Measurements from ENCODE around the gene GRM7.

The GRM7 gene

GRCh38 chr3:7357101-7357500 lies 496.2 kb downstream of the GRM7 start:
- Histone ChIP-seq H3K9me3 (ENCODE audit: control insufficient read depth, insufficient read depth, low read depth, low read length) (no peaks in the 10 kb centered on the region), H3K27me3 (ENCODE audit: control insufficient read depth, insufficient read depth, low read length) (no peaks in the 10 kb centered on the region), H3K4me1 (ENCODE audit: control insufficient read depth, insufficient read depth, low read length) (no peaks in the 10 kb centered on the region)

GRCh38 chr3:7367968-7368367 lies 507.1 kb downstream of the GRM7 start:
- Histone ChIP-seq H3K27me3 (ENCODE audit: control insufficient read depth, insufficient read depth, low read length) (no peaks in the 10 kb centered on the region), H3K36me3 (ENCODE audit: control insufficient read depth, insufficient read depth, low read length) (no peaks in the 10 kb centered on the region), H3K27ac (ENCODE audit: low read depth, low read length) (no peak overlapping the region), H3K4me3 (ENCODE audit: low read depth, low read length) (no peak overlapping the region), H3K9me3 (ENCODE audit: control insufficient read depth, insufficient read depth, low read depth, low read length) (no peaks in the 10 kb centered on the region), H3K4me1 (ENCODE audit: control insufficient read depth, insufficient read depth, low read length) (no peaks in the 10 kb centered on the region), H3K9ac (ENCODE audit: low read length) (no peak overlapping the region)

More at GRCh38 chr3:7357101-7357500, 496.2 kb downstream of the GRM7 start:
- Histone ChIP-seq H3K4me3 (ENCODE audit: low read depth, low read length) (no peak overlapping the region), H3K9ac (ENCODE audit: low read length) (no peak overlapping the region), H3K36me3 (ENCODE audit: control insufficient read depth, insufficient read depth, low read length) (no peaks in the 10 kb centered on the region), H3K27ac (ENCODE audit: low read depth, low read length) (no peak overlapping the region)

- Histone ChIP-seq H3K9ac (ENCODE audit: low read length) (no peak overlapping the region), H3K4me3 (ENCODE audit: low read depth, low read length) (no peak overlapping the region), H3K4me1 (ENCODE audit: control insufficient read depth, insufficient read depth, low read length) (no peaks in the 10 kb centered on the region), H3K9me3 (ENCODE audit: control insufficient read depth, insufficient read depth, low read depth, low read length) (no peaks in the 10 kb centered on the region), H3K27me3 (ENCODE audit: control insufficient read depth, insufficient read depth, low read length) (no peaks in the 10 kb centered on the region), H3K36me3 (ENCODE audit: control insufficient read depth, insufficient read depth, low read length) (no peaks in the 10 kb centered on the region), H3K27ac (ENCODE audit: low read depth, low read length) (no peak overlapping the region)
Observed at GRCh38 chr3:7368597-7368996, 507.7 kb downstream of the GRM7 start.

GRCh38 chr3:7371693-7372572 lies 511.0 kb downstream of the GRM7 start:
- no peak overlapping the region for H3K9ac ChIP-seq (ENCODE audit: low read length)
- H3K36me3 ChIP-seq (ENCODE audit: control insufficient read depth, insufficient read depth, low read length), result no peaks in the 10 kb centered on the region
- no peaks in the 10 kb centered on the region for H3K4me1 ChIP-seq (ENCODE audit: control insufficient read depth, insufficient read depth, low read length)
- H3K27ac ChIP-seq (ENCODE audit: low read depth, low read length), result no peak overlapping the region
- no peak overlapping the region for H3K4me3 ChIP-seq (ENCODE audit: low read depth, low read length)
- no peaks in the 10 kb centered on the region for H3K9me3 ChIP-seq (ENCODE audit: control insufficient read depth, insufficient read depth, low read depth, low read length)
- H3K27me3 ChIP-seq (ENCODE audit: control insufficient read depth, insufficient read depth, low read length), result no peaks in the 10 kb centered on the region

DNA sequence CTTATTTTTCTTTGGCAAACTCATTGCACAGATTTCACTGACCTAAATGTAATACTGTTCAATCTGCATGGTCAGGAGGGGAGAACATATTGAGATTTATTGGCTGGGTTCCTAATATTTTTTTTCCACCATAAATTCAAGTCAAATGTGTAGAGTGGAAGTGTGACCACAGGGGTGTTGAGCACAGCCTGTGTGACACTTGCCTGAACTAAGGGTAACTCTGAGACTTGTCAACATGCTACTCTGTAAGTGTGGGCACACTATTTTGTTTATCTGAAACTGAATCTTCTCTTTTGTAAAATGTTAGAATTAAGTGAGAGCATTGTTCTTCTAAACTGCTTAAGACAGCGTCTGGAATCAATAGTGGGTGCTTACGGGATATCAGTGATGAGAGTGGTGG lies 516.2 kb downstream of the GRM7 start:
- Histone ChIP-seq H3K9me3 (ENCODE audit: control insufficient read depth, insufficient read depth, low read depth, low read length) (no peaks in the 10 kb centered on the region), H3K4me1 (ENCODE audit: control insufficient read depth, insufficient read depth, low read length) (no peaks in the 10 kb centered on the region), H3K9ac (ENCODE audit: low read length) (no peak overlapping the region), H3K27me3 (ENCODE audit: control insufficient read depth, insufficient read depth, low read length) (no peaks in the 10 kb centered on the region), H3K4me3 (ENCODE audit: low read depth, low read length) (no peak overlapping the region), H3K36me3 (ENCODE audit: control insufficient read depth, insufficient read depth, low read length) (no peaks in the 10 kb centered on the region), H3K27ac (ENCODE audit: low read depth, low read length) (no peak overlapping the region)

DNA sequence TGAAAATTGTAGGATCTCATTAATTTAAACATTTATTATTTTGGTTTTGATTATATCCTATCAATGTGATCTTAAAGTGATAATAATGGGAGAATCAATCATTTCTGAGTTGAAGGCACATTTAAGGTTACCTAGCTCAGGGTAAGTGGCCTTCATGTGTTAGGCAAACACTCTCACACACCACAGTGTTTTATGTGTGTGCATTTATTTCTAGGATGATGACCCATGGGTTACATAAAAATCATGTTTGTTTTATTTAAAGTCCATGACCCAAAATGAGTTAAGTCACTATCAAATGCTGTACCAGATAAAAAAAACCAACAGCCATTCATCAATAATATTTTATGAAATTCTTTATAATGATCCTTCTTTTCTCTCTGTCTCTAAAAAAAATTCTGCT lies 520.8 kb downstream of the GRM7 start:
- no peak overlapping the region for H3K9ac ChIP-seq (ENCODE audit: low read length)
- H3K4me1 ChIP-seq (ENCODE audit: control insufficient read depth, insufficient read depth, low read length), result no peaks in the 10 kb centered on the region
- no peaks in the 10 kb centered on the region for H3K27me3 ChIP-seq (ENCODE audit: control insufficient read depth, insufficient read depth, low read length)
- no peak overlapping the region for H3K27ac ChIP-seq (ENCODE audit: low read depth, low read length)
- no peaks in the 10 kb centered on the region for H3K36me3 ChIP-seq (ENCODE audit: control insufficient read depth, insufficient read depth, low read length)
- H3K9me3 ChIP-seq (ENCODE audit: control insufficient read depth, insufficient read depth, low read depth, low read length), result no peaks in the 10 kb centered on the region
- H3K4me3 ChIP-seq (ENCODE audit: low read depth, low read length), result no peak overlapping the region

- Histone ChIP-seq H3K4me3 (ENCODE audit: low read depth, low read length) (no peak overlapping the region), H3K9me3 (ENCODE audit: control insufficient read depth, insufficient read depth, low read depth, low read length) (no peaks in the 10 kb centered on the region), H3K27ac (ENCODE audit: low read depth, low read length) (no peak overlapping the region), H3K27me3 (ENCODE audit: control insufficient read depth, insufficient read depth, low read length) (no peaks in the 10 kb centered on the region), H3K36me3 (ENCODE audit: control insufficient read depth, insufficient read depth, low read length) (no peaks in the 10 kb centered on the region), H3K4me1 (ENCODE audit: control insufficient read depth, insufficient read depth, low read length) (no peaks in the 10 kb centered on the region), H3K9ac (ENCODE audit: low read length) (no peak overlapping the region)
Observed at GRCh38 chr3:7382293-7383010, 521.5 kb downstream of the GRM7 start.

GRCh38 chr3:7385635-7386034 lies 524.7 kb downstream of the GRM7 start:
- no peaks in the 10 kb centered on the region for H3K36me3 ChIP-seq (ENCODE audit: control insufficient read depth, insufficient read depth, low read length)
- H3K27ac ChIP-seq (ENCODE audit: low read depth, low read length), result no peak overlapping the region
- no peaks in the 10 kb centered on the region for H3K27me3 ChIP-seq (ENCODE audit: control insufficient read depth, insufficient read depth, low read length)
- H3K9me3 ChIP-seq (ENCODE audit: control insufficient read depth, insufficient read depth, low read depth, low read length), result no peaks in the 10 kb centered on the region
- H3K4me3 ChIP-seq (ENCODE audit: low read depth, low read length), result no peak overlapping the region
- no peak overlapping the region for H3K9ac ChIP-seq (ENCODE audit: low read length)
- no peaks in the 10 kb centered on the region for H3K4me1 ChIP-seq (ENCODE audit: control insufficient read depth, insufficient read depth, low read length)

DNA sequence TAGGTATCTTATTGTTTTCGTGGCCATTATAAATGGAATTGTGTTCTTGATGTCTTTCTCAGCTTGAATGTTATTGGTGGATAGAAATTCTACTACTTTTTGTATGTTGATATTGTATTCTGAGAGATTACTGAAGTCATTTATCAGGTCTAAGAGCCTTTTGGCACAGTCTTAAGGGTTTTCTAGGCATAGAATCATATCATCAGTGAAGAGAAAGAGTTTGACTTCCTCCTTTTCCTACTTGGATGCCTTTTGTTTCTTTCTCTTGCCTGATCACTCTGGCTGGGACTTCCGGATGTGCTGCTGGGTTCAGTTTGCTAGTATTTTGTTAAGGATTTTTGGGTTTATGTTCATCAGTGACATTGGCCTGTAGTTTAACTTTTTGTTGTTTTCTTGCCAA lies 527.1 kb downstream of the GRM7 start:
- Histone ChIP-seq H3K27me3 (ENCODE audit: control insufficient read depth, insufficient read depth, low read length) (no peaks in the 10 kb centered on the region), H3K4me1 (ENCODE audit: control insufficient read depth, insufficient read depth, low read length) (no peaks in the 10 kb centered on the region), H3K36me3 (ENCODE audit: control insufficient read depth, insufficient read depth, low read length) (no peaks in the 10 kb centered on the region), H3K9me3 (ENCODE audit: control insufficient read depth, insufficient read depth, low read depth, low read length) (no peaks in the 10 kb centered on the region), H3K4me3 (ENCODE audit: low read depth, low read length) (no peak overlapping the region), H3K9ac (ENCODE audit: low read length) (no peak overlapping the region), H3K27ac (ENCODE audit: low read depth, low read length) (no peak overlapping the region)

GRCh38 chr3:7392206-7392605 lies 531.3 kb downstream of the GRM7 start:
- Histone ChIP-seq H3K27me3 (ENCODE audit: control insufficient read depth, insufficient read depth, low read length) (no peaks in the 10 kb centered on the region), H3K4me3 (ENCODE audit: low read depth, low read length) (no peak overlapping the region), H3K9me3 (ENCODE audit: control insufficient read depth, insufficient read depth, low read depth, low read length) (no peaks in the 10 kb centered on the region), H3K9ac (ENCODE audit: low read length) (no peak overlapping the region), H3K27ac (ENCODE audit: low read depth, low read length) (no peak overlapping the region), H3K4me1 (ENCODE audit: control insufficient read depth, insufficient read depth, low read length) (no peaks in the 10 kb centered on the region), H3K36me3 (ENCODE audit: control insufficient read depth, insufficient read depth, low read length) (no peaks in the 10 kb centered on the region)

DNA sequence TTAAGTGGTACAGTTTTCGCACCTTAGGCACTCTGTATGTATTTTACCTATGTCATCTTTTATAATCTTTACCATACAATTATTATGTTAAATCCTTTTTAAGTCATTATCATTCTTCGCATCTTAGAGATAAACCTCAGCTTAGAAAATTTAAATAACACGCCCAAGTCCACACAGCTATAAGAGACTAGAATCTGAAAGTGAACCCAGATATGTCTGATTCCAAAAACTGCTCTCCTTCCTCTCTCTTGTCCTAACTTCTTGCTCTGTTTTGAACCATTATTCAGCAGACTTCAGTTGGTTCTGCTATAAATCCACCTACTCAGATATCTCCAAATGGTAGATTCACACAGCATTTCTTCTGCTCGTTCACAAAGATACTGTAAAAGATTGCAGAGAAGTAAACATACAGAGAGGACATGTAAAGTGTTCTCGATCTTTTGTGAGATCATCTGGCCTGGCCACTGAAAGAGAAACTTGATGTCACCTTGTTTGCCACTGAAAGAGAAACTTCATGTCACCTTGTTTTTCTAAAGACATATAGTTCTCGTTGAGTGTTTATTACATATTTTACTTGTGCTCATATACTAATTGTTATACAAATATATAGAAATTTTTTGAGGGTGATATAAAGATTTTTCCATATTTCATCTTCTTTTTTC lies 533.2 kb downstream of the GRM7 start:
- Histone ChIP-seq H3K4me1 (ENCODE audit: control insufficient read depth, insufficient read depth, low read length) (no peaks in the 10 kb centered on the region), H3K4me3 (ENCODE audit: low read depth, low read length) (no peak overlapping the region), H3K36me3 (ENCODE audit: control insufficient read depth, insufficient read depth, low read length) (no peaks in the 10 kb centered on the region), H3K27ac (ENCODE audit: low read depth, low read length) (no peak overlapping the region), H3K27me3 (ENCODE audit: control insufficient read depth, insufficient read depth, low read length) (no peaks in the 10 kb centered on the region), H3K9ac (ENCODE audit: low read length) (no peak overlapping the region), H3K9me3 (ENCODE audit: control insufficient read depth, insufficient read depth, low read depth, low read length) (no peaks in the 10 kb centered on the region)
